Tibial artery (tissue), 4 donors: ENCODE measurements around the gene FAM162A.

Experiments used
- DNase-seq, 2 donors: peaks; one replicate each; pipeline ENCODE4 v3.0.0-alpha.2; 2019
- H3K27ac ChIP-seq, 2 donors: fragments of 200-600 bp; sonication (generic) in 1 of 2; 1 replicate in 1 of 2; 2 replicates in 1 of 2; pipeline ENCODE4 v1.5.1; 2018 to 2019; ENCODE audit warnings: mild to moderate bottlenecking in 1 of 2
- H3K27me3 ChIP-seq, 2 donors: fragments of 200-600 bp; sonication (generic) in 1 of 2; one replicate each; pipeline versions ENCODE4 v1.5.1 to v1.6.0; 2016 to 2019
- H3K36me3 ChIP-seq, 3 donors: fragments of 200-600 bp; sonication (generic) in 2 of 3; one replicate each; pipeline ENCODE4 v1.5.1; 2016 to 2019; ENCODE audit warnings: mild to moderate bottlenecking in 2 of 3
- H3K4me1 ChIP-seq, 4 donors: fragments of 200-600 bp; sonication (generic) in 2 of 4; 1 replicate in 3 of 4; 2 replicates in 1 of 4; pipeline ENCODE4 v1.5.1; 2016 to 2019
- H3K4me3 ChIP-seq, 2 donors: fragments of 200-600 bp; sonication (generic) in 1 of 2; 1 replicate in 1 of 2; 2 replicates in 1 of 2; pipeline ENCODE4 v1.5.1; 2018 to 2019; ENCODE audit warnings: mild to moderate bottlenecking in 2 of 2
- H3K9me3 ChIP-seq, 3 donors: fragments of 200-600 bp; sonication (generic) in 1 of 3; one replicate each; pipeline ENCODE4 v1.5.1; 2016 to 2019
- CTCF ChIP-seq, 2 experiments: fragments of 200-600 bp in 1 of 2; fragments of 450-650 bp in 1 of 2; IDR thresholded peaks; one replicate each; pipeline ENCODE4 v1.5.1; 2017 to 2019; ENCODE audit warnings: antibody characterized with exemption in 2 of 2, mild to moderate bottlenecking in 1 of 2, moderate library complexity in 1 of 2
- intact Hi-C: fragments of 100-400 bp; cut with DNase I; formaldehyde crosslinking; loops from one replicate; pipeline ENCODE4 v1.15.0; 2023; ENCODE audit warnings: low total_unique reads

Gene FAM162A

DNA sequence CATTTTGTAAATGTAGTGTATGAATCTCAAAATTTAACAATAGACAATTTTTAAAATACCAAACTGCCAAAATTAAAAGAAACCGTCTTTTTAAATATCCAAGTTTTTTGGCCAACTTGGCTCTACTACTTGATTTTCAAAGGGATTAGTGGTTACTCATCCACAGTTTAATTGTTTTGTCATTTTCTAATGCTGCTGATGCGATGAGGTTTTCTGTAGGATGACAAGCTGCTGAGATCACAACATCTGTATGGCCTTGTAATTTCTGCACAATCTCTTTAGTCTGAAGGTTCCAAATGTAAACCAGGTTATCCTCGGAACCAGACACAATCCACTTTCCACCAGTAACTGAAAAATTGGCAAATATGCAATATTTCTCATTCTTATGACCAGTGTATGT, 30.4 kb downstream of the FAM162A start:
- Histone ChIP-seq H3K27me3 (no peaks in the 10 kb centered on the region), H3K27ac (peak overlapping the region in 1 of 2 donors; percentile 89), H3K4me3 (no peak overlapping the region), H3K36me3 (peaks cover 0 to 26% (median 18%) of the 10 kb centered on the region in 3 donors), H3K9me3 (no peaks in the 10 kb centered on the region), H3K4me1 (peaks cover 0 to 39% (median 24%) of the 10 kb centered on the region in 4 donors)
- TF ChIP-seq CTCF (IDR thresholded peaks at IDR 0.05): no peak
- intact Hi-C loops: no loop called here
- no peak for DNase-seq

DNA sequence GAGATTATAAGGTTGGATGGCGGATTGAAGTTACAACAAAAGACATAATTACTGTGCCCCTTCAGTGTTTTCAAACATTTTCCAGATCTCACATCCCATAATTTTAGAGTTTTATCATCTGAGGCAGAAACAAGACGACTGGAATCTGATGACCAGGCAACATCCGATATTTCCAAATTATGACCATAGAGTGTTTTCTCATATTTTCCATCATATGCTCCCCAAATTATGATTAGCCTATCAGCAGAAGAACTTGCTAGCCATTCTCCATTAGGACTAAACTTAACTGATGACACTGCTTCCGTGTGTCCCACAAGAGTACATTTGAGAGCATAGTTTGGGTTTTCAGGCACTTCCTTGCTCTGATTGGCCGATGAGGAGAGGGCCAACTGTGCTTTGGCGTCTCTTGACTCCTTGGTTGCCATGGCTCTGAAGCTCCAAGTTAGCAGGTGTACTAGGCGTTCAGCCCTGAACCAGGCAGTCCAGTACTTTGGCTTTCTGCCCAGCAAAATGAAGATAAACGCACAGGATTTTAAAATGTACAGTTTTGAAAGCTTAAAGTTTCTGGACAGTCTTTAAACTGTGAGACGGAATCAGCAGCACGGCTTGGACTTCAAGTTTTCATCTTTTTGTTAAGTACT, 31.2 kb downstream of the FAM162A start:
- Histone ChIP-seq H3K36me3 (peaks cover 0 to 18% (median 10%) of the 10 kb centered on the region in 3 donors), H3K4me1 (peaks cover 0 to 39% (median 24%) of the 10 kb centered on the region in 4 donors), H3K4me3 (peak overlapping the region; percentile 68 to 88), H3K27me3 (no peaks in the 10 kb centered on the region), H3K9me3 (no peaks in the 10 kb centered on the region), H3K27ac (peak overlapping the region; percentile 89 to 92)
- TF ChIP-seq CTCF (IDR thresholded peaks at IDR 0.05): no peak
- DNase-seq: no peak
- intact Hi-C loops: no loop called here

GRCh38 chr3:122415762-122416654, 32.0 kb downstream of the FAM162A start, which contains the start of gene WDR5B:
WDR5B (minus strand) TSS chr3:122416062; CDS start chr3:122415528, 534 bp downstream.
- Histone ChIP-seq H3K4me3 (peak within 1 kb of the TSS; percentile 68 to 88), H3K4me1 (peaks cover 0 to 39% (median 24%) of the 10 kb centered on the region in 4 donors), H3K27ac (peak within 1 kb of the TSS; percentile 89 to 92), H3K9me3 (no peaks in the 10 kb centered on the region), H3K36me3 (peaks cover 0 to 10% (median 3%) of the 10 kb centered on the region in 3 donors), H3K27me3 (no peaks in the 10 kb centered on the region)
- peak; percentile 8 to 24 for TF ChIP-seq CTCF (IDR thresholded peaks at IDR 0.05)
- DNase-seq: peak; percentile 96 to 99
- intact Hi-C loops: no loop called here

DNA sequence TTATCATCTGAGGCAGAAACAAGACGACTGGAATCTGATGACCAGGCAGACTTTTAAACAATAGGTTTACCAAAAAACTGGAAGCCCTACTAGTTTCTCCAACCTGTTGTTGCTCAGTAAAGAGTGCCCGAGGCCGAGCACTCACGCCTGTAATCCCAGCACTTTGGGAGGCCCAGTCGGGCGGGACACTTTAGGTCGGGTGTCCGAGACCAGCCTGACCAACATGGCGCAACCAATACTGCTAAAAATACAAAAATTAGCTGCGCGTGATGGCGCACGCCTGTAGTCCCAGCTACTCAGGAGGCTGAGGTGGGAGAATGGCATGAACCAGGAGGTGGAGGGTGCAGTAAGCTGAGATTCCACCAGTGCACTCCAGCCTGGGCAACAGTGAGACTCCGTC, 33.0 kb downstream of the FAM162A start:
- intact Hi-C loops: no loop called here
- Histone ChIP-seq H3K4me3 (peak overlapping the region; percentile 68 to 88), H3K36me3 (peaks cover 2 to 11% (median 3%) of the 10 kb centered on the region in 3 donors), H3K9me3 (no peaks in the 10 kb centered on the region), H3K27me3 (no peaks in the 10 kb centered on the region), H3K4me1 (peaks cover 0 to 39% (median 24%) of the 10 kb centered on the region in 4 donors), H3K27ac (peak overlapping the region; percentile 89 to 92)
- TF ChIP-seq CTCF (IDR thresholded peaks at IDR 0.05): no peak
- no peak for DNase-seq

DNA sequence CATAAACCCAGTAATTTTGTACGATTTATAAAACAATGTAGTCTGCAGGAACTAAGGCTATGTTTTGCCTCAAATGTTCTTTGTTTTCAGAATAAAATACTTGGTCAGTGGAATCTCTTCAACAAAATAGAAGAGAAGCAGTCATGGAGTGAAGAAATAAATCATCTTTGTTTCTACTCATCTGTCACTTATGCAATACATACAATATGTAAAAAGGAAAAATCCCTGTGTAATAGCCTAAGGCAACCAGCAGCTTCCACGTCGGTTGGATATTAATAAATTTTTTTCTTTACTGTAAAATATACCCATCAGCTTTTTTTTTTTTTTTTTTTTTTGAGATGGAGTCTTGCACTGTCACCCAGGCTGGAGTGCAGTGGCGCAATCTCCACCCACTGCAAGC, 37.1 kb downstream of the FAM162A start:
- Histone ChIP-seq H3K36me3 (peaks cover 14 to 32% (median 21%) of the 10 kb centered on the region in 3 donors), H3K27me3 (no peaks in the 10 kb centered on the region), H3K27ac (no peak overlapping the region), H3K4me3 (no peak overlapping the region), H3K9me3 (no peaks in the 10 kb centered on the region), H3K4me1 (peaks cover 0 to 14% (median 9%) of the 10 kb centered on the region in 4 donors)
- intact Hi-C loops: no loop called here
- DNase-seq: no peak
- no peak for TF ChIP-seq CTCF (IDR thresholded peaks at IDR 0.05)
